Stimulated activated CD8-positive, alpha-beta memory T cell treated with anti-CD3 and anti-CD28 coated beads, Interleukin-15, amount 100 ng/mL, for 4 hours (primary cell): Measurements from ENCODE around the gene BCL6B.
"Not testable (repeated sequence)": the region's sequence is repeated elsewhere in the genome, so short reads cannot be mapped to it uniquely, and the experiment has no call there.

Experiments used
- DNase-seq, 2 donors: peaks; one replicate each; pipeline ENCODE4 v3.0.0-alpha.2; 2020; ENCODE audit warnings: low read depth in 2 of 2

Gene BCL6B

GRCh38 chr17:7029096-7029495 is 6.2 kb downstream of the BCL6B start:
- DNase-seq = no peak

- DNase-seq = peak in 1 of 2 donors; percentile 42
Measured at GRCh38 chr17:7029659-7030058, 6.8 kb downstream of the BCL6B start.

- DNase-seq = no peak
Measured at GRCh38 chr17:7034955-7035590, 12.2 kb downstream of the BCL6B start.

- DNase-seq = peak; percentile 95 to 97
Measured at GRCh38 chr17:7035591-7036368, 12.9 kb downstream of the BCL6B start, which contains the start of gene SLC16A13. Gene SLC16A13, plus strand, starts transcription at chr17:7036015. Its CDS starts 368 bp downstream, at chr17:7036383.

- DNase-seq = no peak
Measured at GRCh38 chr17:7038025-7038862, 15.4 kb downstream of the BCL6B start.

GRCh38 chr17:7039832-7040231 is 17.0 kb downstream of the BCL6B start:
- DNase-seq = no peak

- no peak for DNase-seq
Measured at GRCh38 chr17:7041607-7042500, 19.0 kb downstream of the BCL6B start.

GRCh38 chr17:7042501-7043181 is 19.8 kb downstream of the BCL6B start:
- DNase-seq = no peak

- no peak for DNase-seq
Measured at GRCh38 chr17:7043182-7043496, 20.3 kb downstream of the BCL6B start.

GRCh38 chr17:7043497-7044198 is 20.8 kb downstream of the BCL6B start, which contains the start of gene SLC16A11:
Gene SLC16A11, minus strand, starts transcription at chr17:7044092. Its CDS starts 579 bp downstream, at chr17:7043513.
- DNase-seq = no peak

- no peak for DNase-seq
Measured at GRCh38 chr17:7045492-7046126, 22.8 kb downstream of the BCL6B start.

GRCh38 chr17:7046127-7046724 is 23.4 kb downstream of the BCL6B start:
- no peak for DNase-seq

GRCh38 chr17:7046725-7047397 is 24.0 kb downstream of the BCL6B start:
- peak in 1 of 2 donors; percentile 64 for DNase-seq

GRCh38 chr17:7047566-7047965 is 24.7 kb downstream of the BCL6B start:
- DNase-seq = no peak

GRCh38 chr17:7048968-7049367 is 26.1 kb downstream of the BCL6B start:
- DNase-seq = no peak

GRCh38 chr17:7050583-7050982 is 27.7 kb downstream of the BCL6B start:
- not testable (repeated sequence) for DNase-seq

GRCh38 chr17:7056386-7056785 is 33.5 kb downstream of the BCL6B start:
- no peak for DNase-seq

- no peak for DNase-seq
Measured at GRCh38 chr17:7058831-7059447, 36.1 kb downstream of the BCL6B start.
